ENCODE measurements around the gene SLC23A3. TPM values are rescaled to one million over a fixed set of nuclear protein-coding genes. Genes with fewer than 3 reads are reported as not detected.

SLC23A3 gene
- total RNA-seq, 2 experiments from 2014 or later, result 2.3 TPM

DNA sequence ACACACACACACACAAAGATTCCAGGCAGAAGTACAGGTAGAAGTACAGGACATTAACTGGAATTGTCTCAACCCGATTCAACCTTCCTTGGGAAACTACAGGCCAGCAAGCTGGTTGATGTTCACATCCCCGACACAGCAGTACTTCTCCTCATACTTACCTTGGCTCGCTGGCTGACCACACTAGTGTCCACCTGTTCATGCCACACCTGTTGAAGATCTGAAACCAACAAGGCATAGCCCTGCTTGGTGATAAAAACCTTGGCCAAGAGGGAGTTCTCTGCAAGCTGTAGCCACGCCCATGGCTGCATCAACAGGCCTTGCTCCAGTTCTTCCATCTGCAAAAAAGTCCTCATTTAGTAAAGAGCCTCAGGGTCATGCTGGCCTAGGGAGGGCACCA is 11.8 kb downstream of the SLC23A3 start:
- no peaks in the 10 kb centered on the region for H3K27me3 Mint-ChIP-seq
- H3K36me3 Mint-ChIP-seq (ENCODE audit: low read depth), result peaks cover 12% of the 10 kb centered on the region
- H3K4me1 Mint-ChIP-seq, result peaks cover 20% of the 10 kb centered on the region
- ChIA-PET CTCF (interaction anchor here (0.7 to 9.4 kb wide), 10 partner anchors 48 to 178 kb away, joined by 3 to 122 read pairs (median 15); partner anchors contain the start of genes DNAJB2 and ZFAND2B), POLR2A (interaction anchor here (1.0 to 5.0 kb wide), 5 partner anchors 19 to 137 kb away, joined by 3 to 26 read pairs (median 15); partner anchors contain the start of genes ANKZF1, ATG9A, CNPPD1 and DNAJB2)
- no peak overlapping the region for H3K4me3 Mint-ChIP-seq
- H3K27ac Mint-ChIP-seq, result no peak overlapping the region
- H3K9me3 Mint-ChIP-seq, result no peaks in the 10 kb centered on the region
- no peak for DNase-seq

DNA sequence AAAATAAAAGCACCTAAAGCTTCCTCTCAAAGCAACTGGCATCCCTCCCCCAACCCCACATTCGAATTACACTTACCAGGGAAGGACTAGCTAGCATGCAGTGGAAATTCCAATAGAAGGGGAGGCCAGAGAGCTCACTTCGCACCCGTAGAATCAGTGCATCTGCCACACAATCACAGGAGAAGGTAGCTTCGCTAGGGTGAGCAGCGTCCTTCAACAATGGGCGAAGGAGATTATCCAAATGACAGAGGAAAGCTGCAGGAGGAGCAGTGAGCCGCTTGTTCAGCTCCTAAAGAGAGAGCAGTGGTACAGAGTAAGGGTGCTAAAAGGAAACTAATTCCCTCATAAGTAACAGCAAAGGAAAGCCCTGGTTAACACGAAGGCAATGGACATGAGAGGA is 12.4 kb downstream of the SLC23A3 start:
- no peaks in the 10 kb centered on the region for H3K27me3 Mint-ChIP-seq
- ChIA-PET CTCF (interaction anchor here (0.6 to 9.4 kb wide), 14 partner anchors 24 to 231 kb away, joined by 3 to 122 read pairs (median 4); partner anchors contain the start of genes ANKZF1, ATG9A and DNAJB2), POLR2A (interaction anchor here (3.7 kb wide), 1 partner anchor 96 kb away, joined by 22 read pairs; the partner anchor contains the start of genes TUBA4A and TUBA4B)
- H3K27ac Mint-ChIP-seq, result no peak overlapping the region
- no peak overlapping the region for H3K4me3 Mint-ChIP-seq
- peaks cover 12% of the 10 kb centered on the region for H3K36me3 Mint-ChIP-seq (ENCODE audit: low read depth)
- no peak for DNase-seq
- no peaks in the 10 kb centered on the region for H3K9me3 Mint-ChIP-seq
- H3K4me1 Mint-ChIP-seq, result peaks cover 20% of the 10 kb centered on the region

DNA sequence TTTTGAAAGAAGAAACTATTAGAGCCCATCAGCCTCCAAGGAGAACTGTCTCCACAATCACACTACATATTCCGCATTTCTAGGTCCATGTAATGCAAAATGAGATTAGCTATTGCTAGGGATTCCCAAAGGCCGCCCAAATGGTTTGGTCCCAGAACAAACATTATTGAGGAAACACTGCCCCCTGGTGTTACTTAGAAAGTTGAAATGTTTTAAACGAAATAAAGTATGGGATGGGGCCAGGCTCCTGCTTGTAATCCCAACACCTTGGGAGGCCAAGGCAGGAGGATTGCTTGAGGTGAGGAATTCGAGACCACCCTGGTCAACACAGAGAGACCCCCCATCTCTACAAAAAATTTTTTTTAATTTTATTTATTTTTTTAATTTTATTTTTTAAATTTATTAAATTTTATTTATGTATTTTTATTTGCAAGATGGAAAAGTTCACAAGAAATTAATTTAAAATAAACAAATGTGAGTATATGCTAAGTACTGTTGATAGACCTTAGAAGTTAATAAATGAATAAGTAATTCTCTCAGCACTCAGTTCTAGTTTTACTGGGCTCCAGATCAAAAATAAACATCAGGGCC is 14.7 kb downstream of the SLC23A3 start:
- ChIA-PET POLR2A (interaction anchor here (1.1 kb wide), 1 partner anchor 21 kb away, joined by 3 read pairs; the partner anchor contains the start of gene CNPPD1), CTCF (interaction anchor here (0.5 to 9.4 kb wide), 34 partner anchors 10 to 279 kb away, joined by 3 to 122 read pairs (median 4); partner anchors contain the start of genes CFAP65, IHH and ZFAND2B)
- DNase-seq, result peak; percentile 27
- Mint-ChIP-seq H3K36me3 (ENCODE audit: low read depth) (peaks cover 16% of the 10 kb centered on the region), H3K27ac (no peak overlapping the region), H3K9me3 (no peaks in the 10 kb centered on the region), H3K4me1 (peaks cover 9% of the 10 kb centered on the region), H3K27me3 (no peaks in the 10 kb centered on the region), H3K4me3 (no peak overlapping the region)

- no peak for DNase-seq
- Mint-ChIP-seq H3K4me3 (no peak overlapping the region), H3K27ac (no peak overlapping the region), H3K4me1 (no peaks in the 10 kb centered on the region), H3K27me3 (no peaks in the 10 kb centered on the region), H3K36me3 (ENCODE audit: low read depth) (peaks cover 16% of the 10 kb centered on the region), H3K9me3 (no peaks in the 10 kb centered on the region)
- CTCF ChIA-PET, result interaction anchor here (0.7 to 1.4 kb wide), 5 partner anchors 10 to 491 kb away, joined by 3 to 5 read pairs (median 3); partner anchors contain the start of genes BCS1L and ZNF142
- POLR2A ChIA-PET, result interaction anchor here (1.3 kb wide), 1 partner anchor 10 kb away, joined by 3 read pairs; no protein-coding TSS in a partner anchor
Measured at GRCh38 chr2:219149667-219150066, 20.2 kb downstream of the SLC23A3 start.

GRCh38 chr2:219142329-219142728 is 27.5 kb downstream of the SLC23A3 start:
- ChIA-PET POLR2A (no interaction called here), CTCF (no interaction called here)
- no peak overlapping the region for H3K27ac Mint-ChIP-seq
- no peaks in the 10 kb centered on the region for H3K4me1 Mint-ChIP-seq
- H3K27me3 Mint-ChIP-seq, result no peaks in the 10 kb centered on the region
- H3K9me3 Mint-ChIP-seq, result no peaks in the 10 kb centered on the region
- no peak overlapping the region for H3K4me3 Mint-ChIP-seq
- no peak for DNase-seq
- H3K36me3 Mint-ChIP-seq (ENCODE audit: low read depth), result peaks cover 27% of the 10 kb centered on the region

GRCh38 chr2:219140722-219141121 is 29.1 kb downstream of the SLC23A3 start:
- no peaks in the 10 kb centered on the region for H3K4me1 Mint-ChIP-seq
- POLR2A ChIA-PET, result no interaction called here

DNA sequence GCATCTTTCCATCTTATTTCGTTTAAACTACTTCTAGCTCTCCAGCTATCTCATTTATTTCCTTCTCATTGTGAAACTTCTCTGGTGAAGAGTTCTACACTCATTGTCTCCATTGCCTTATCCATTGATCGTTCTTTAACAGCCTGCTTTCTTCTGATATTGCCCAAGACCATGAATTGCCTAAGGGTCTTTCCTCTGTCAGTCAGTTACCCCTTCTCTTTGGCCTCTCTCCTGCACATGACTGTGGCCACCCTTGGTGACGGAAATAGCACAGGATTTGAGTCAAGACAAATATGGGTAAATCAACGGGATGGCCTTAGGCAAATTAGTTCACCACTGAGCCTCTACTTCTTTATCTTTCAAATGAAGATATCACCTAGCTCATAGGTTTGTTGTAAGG is 35.9 kb downstream of the SLC23A3 start:
- H3K27ac Mint-ChIP-seq, result no peak overlapping the region
- H3K4me1 Mint-ChIP-seq, result peaks cover 4% of the 10 kb centered on the region
- no peak for DNase-seq
- no peaks in the 10 kb centered on the region for H3K9me3 Mint-ChIP-seq
- H3K27me3 Mint-ChIP-seq, result no peaks in the 10 kb centered on the region
- H3K4me3 Mint-ChIP-seq, result no peak overlapping the region
- no peaks in the 10 kb centered on the region for H3K36me3 Mint-ChIP-seq (ENCODE audit: low read depth)
- POLR2A ChIA-PET, result no interaction called here
- CTCF ChIA-PET, result interaction anchor here (1.0 to 1.8 kb wide), 2 partner anchors 14 to 76 kb away, joined by 3 to 7 read pairs; no protein-coding TSS in a partner anchor

More at GRCh38 chr2:219140722-219141121, 29.1 kb downstream of the SLC23A3 start:
- no peak for DNase-seq
- CTCF ChIA-PET, result interaction anchor here (0.6 to 1.5 kb wide), 2 partner anchors 14 to 70 kb away, joined by 3 to 4 read pairs; no protein-coding TSS in a partner anchor
- Mint-ChIP-seq H3K36me3 (ENCODE audit: low read depth) (peaks cover 19% of the 10 kb centered on the region), H3K9me3 (no peaks in the 10 kb centered on the region), H3K4me3 (no peak overlapping the region), H3K27me3 (no peaks in the 10 kb centered on the region), H3K27ac (no peak overlapping the region)

DNA sequence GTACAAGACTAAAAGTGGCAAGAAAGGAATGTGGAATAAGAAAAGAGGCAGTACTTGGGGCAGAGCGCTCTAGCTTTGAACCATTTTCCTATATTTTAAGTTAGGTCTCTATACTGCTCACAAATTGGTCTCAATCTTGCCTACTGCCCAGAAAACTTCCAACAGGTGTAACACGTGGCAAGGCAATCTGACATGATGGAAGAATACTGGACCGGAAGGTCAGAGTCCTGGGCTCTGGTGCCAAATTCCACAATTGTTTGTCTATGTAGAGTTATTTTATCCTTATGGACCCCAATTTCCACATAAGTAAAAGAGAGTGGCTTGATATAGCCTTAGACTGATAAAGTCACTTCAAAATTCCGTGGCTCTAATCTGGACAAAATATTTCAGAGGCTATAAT is 38.1 kb downstream of the SLC23A3 start:
- no peak overlapping the region for H3K4me3 Mint-ChIP-seq
- peaks cover 4% of the 10 kb centered on the region for H3K4me1 Mint-ChIP-seq
- CTCF ChIA-PET, result interaction anchor here (0.8 to 1.7 kb wide), 4 partner anchors 12 to 103 kb away, joined by 3 to 5 read pairs (median 3); no protein-coding TSS in a partner anchor
- H3K36me3 Mint-ChIP-seq (ENCODE audit: low read depth), result no peaks in the 10 kb centered on the region
- H3K9me3 Mint-ChIP-seq, result no peaks in the 10 kb centered on the region
- no peak overlapping the region for H3K27ac Mint-ChIP-seq
- H3K27me3 Mint-ChIP-seq, result no peaks in the 10 kb centered on the region
- no peak for DNase-seq
- POLR2A ChIA-PET, result no interaction called here

DNA sequence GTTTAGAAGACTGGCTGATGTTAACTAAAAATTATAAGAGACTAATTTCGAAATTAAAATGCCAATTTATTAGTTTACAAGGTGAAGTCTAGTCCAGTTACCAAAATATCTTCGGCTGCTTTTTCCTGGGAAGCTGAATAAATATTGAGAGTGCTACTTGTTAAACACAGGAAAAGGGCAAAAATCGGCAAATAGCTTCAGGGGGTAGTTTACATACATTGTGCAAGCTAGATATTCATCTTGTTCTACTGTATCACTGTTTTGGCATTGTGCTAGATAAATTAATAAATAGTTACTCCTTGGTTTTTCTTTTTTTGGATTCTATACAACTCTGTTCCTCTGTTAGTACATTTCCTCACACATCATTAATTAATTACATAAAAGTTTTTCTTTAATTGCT is 38.5 kb downstream of the SLC23A3 start:
- H3K4me1 Mint-ChIP-seq, result peaks cover 4% of the 10 kb centered on the region
- POLR2A ChIA-PET, result no interaction called here
- no peaks in the 10 kb centered on the region for H3K27me3 Mint-ChIP-seq
- H3K4me3 Mint-ChIP-seq, result no peak overlapping the region
- no peaks in the 10 kb centered on the region for H3K36me3 Mint-ChIP-seq (ENCODE audit: low read depth)
- no peak for DNase-seq
- no peak overlapping the region for H3K27ac Mint-ChIP-seq
- no peaks in the 10 kb centered on the region for H3K9me3 Mint-ChIP-seq
- CTCF ChIA-PET, result interaction anchor here (0.8 to 1.7 kb wide), 3 partner anchors 12 to 27 kb away, joined by 3 to 5 read pairs (median 3); no protein-coding TSS in a partner anchor

- Mint-ChIP-seq H3K27ac (no peak overlapping the region), H3K4me3 (no peak overlapping the region), H3K36me3 (ENCODE audit: low read depth) (no peaks in the 10 kb centered on the region), H3K4me1 (peaks cover 4% of the 10 kb centered on the region), H3K9me3 (no peaks in the 10 kb centered on the region), H3K27me3 (no peaks in the 10 kb centered on the region)
- ChIA-PET POLR2A (no interaction called here), CTCF (interaction anchor here (1.4 to 2.7 kb wide), 3 partner anchors 25 to 103 kb away, joined by 3 to 8 read pairs (median 3); no protein-coding TSS in a partner anchor)
- DNase-seq, result no peak
Measured at GRCh38 chr2:219129589-219129988, 40.2 kb downstream of the SLC23A3 start.

DNA sequence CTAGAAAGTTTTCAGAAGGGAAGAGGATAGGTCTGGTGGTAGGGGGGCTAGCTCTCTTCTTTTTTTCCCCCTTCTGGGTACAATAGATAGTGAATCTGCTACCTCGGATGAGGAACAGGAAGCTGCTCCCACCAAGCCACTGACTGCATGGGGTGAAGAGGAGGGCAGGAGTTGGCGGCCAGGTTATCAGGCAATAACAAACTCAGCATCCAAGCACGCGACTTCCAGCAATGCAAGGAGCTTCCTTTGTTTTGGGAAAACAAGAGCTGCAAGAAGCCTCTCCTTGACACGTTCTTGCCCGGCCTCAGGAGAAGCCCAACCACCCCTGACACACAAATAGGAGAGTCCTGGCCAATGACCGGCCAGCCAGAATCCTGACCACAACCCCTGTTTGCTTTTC is 41.4 kb downstream of the SLC23A3 start:
- no peak for DNase-seq
- Mint-ChIP-seq H3K4me3 (no peak overlapping the region), H3K36me3 (ENCODE audit: low read depth) (no peaks in the 10 kb centered on the region), H3K27ac (no peak overlapping the region), H3K27me3 (no peaks in the 10 kb centered on the region), H3K9me3 (no peaks in the 10 kb centered on the region), H3K4me1 (peaks cover 8% of the 10 kb centered on the region)
- CTCF ChIA-PET, result interaction anchor here (0.7 to 2.7 kb wide), 4 partner anchors 9 to 70 kb away, joined by 3 to 8 read pairs (median 3); no protein-coding TSS in a partner anchor
- POLR2A ChIA-PET, result interaction anchor here (1.4 kb wide), 1 partner anchor 11 kb away, joined by 3 read pairs; no protein-coding TSS in a partner anchor

- H3K27ac Mint-ChIP-seq, result no peak overlapping the region
- H3K9me3 Mint-ChIP-seq, result no peaks in the 10 kb centered on the region
- POLR2A ChIA-PET, result interaction anchor here (1.4 kb wide), 1 partner anchor 10 kb away, joined by 3 read pairs; no protein-coding TSS in a partner anchor
- no peak for DNase-seq
- H3K4me1 Mint-ChIP-seq, result peaks cover 11% of the 10 kb centered on the region
- CTCF ChIA-PET, result interaction anchor here (0.8 to 1.2 kb wide), 3 partner anchors 8 to 54 kb away, joined by 3 read pairs; no protein-coding TSS in a partner anchor
- no peak overlapping the region for H3K4me3 Mint-ChIP-seq
- H3K36me3 Mint-ChIP-seq (ENCODE audit: low read depth), result no peaks in the 10 kb centered on the region
- H3K27me3 Mint-ChIP-seq, result no peaks in the 10 kb centered on the region
Measured at GRCh38 chr2:219127037-219127635, 42.7 kb downstream of the SLC23A3 start.

DNA sequence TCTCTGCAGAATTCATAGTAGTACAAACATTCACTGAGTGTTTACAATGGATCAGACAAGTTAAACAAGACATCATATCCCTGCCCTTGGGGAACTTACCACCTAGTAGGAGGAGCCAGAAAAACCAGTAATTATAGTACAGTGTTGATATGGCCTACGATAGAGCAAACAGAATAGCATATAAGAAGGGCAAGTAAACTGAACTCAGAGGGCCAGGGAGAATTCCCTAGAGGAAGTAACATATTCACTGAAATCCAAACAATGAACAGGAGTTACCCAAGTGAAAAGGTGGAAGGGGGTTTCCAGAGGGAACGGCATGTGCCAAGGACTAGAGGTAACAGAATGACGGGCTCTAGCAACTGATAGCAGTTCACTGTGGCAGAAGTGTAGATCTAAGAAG is 43.3 kb downstream of the SLC23A3 start:
- no peaks in the 10 kb centered on the region for H3K27me3 Mint-ChIP-seq
- no peaks in the 10 kb centered on the region for H3K36me3 Mint-ChIP-seq (ENCODE audit: low read depth)
- H3K27ac Mint-ChIP-seq, result no peak overlapping the region
- peaks cover 11% of the 10 kb centered on the region for H3K4me1 Mint-ChIP-seq
- CTCF ChIA-PET, result no interaction called here
- POLR2A ChIA-PET, result no interaction called here
- DNase-seq, result no peak
- no peak overlapping the region for H3K4me3 Mint-ChIP-seq
- H3K9me3 Mint-ChIP-seq, result no peaks in the 10 kb centered on the region
